NCI-H446 treated with DMSO at 0.1 percent for 48 hours (cell line): ENCODE measurements around the gene MRPL20.
"Not testable (repeated sequence)": the region's sequence is repeated elsewhere in the genome, so short reads cannot be mapped to it uniquely, and the experiment has no call there.

Experiments
- DNase-seq: peaks from one replicate; lab custom pipeline; 2025; lab: John Stamatoyannopoulos, UW

MRPL20 gene

DNA sequence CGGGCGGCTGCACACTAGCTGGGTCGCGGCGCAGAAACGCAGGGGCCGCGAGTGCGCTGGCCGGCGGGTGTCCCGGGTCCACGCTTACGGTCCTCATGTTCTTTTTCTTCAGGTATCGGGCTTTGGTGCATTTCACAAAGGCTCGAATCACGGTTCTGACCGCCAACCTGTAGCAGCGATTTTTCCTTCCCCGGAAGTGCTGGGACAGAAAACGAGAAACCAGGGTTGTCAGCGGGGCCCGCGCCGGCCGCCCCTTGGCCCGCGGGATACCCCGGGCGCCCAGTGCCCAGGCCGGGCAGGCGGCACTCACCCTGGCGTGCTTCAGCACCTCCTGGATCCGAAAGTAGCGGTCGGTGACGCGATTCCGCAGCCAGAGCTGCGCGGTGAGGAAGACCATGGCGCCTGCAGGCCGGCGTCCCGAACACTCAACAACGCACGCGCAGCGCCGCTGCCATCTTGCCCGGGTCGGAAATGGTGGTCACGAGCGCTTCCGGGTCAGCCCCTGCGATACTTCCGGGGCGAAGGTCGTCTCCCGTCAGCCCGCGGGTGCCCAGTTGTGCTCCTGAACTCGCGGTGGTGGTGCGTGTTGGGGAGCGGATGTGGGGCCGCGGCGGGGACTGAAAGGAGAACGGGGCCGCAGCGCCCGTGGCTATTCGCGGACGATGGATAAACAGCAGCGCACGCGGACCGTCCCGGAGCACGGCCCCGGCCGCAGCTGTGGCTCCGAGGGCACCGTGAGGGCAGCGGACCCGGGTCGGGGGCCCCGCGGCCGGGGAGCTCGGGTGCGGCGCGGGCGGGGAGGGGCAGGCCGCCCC is at the start of gene MRPL20:
Gene MRPL20, minus strand, starts transcription at position 473 of the 815 bp plus-strand sequence. Its CDS starts 76 bp downstream, at position 397.
- peak; percentile 83 for DNase-seq

DNA sequence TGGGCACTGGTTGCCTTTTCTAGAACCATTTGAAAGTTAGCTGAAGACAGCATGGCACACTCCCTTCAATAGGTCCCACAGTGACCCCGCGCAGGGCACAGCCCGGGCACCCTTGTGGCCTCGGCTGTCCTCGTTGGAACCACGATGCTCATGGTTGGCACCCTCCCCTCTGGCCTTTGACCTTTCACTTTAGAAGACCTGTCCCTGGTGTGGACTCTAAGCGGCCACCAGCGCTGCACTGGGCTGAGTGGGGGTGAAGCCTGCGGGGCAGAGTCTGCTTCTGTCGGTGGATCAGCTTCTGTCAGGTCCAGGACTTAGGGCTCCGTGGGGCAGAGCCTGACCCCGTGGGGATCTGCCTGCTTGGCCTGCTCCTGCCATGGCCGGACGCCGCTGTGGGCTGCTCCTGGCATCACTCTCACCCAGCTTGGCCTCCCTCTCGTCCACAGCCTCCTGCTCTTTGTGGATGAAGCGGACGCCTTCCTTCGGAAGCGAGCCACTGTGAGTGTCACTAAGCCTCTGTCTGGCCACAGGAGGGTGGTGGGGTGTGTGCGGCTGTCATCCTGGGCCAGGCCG is 49.7 kb upstream of the MRPL20 start:
- DNase-seq = not testable (repeated sequence)

GRCh38 chr1:1455934-1456333 is 48.8 kb upstream of the MRPL20 start:
- DNase-seq = not testable (repeated sequence)

DNA sequence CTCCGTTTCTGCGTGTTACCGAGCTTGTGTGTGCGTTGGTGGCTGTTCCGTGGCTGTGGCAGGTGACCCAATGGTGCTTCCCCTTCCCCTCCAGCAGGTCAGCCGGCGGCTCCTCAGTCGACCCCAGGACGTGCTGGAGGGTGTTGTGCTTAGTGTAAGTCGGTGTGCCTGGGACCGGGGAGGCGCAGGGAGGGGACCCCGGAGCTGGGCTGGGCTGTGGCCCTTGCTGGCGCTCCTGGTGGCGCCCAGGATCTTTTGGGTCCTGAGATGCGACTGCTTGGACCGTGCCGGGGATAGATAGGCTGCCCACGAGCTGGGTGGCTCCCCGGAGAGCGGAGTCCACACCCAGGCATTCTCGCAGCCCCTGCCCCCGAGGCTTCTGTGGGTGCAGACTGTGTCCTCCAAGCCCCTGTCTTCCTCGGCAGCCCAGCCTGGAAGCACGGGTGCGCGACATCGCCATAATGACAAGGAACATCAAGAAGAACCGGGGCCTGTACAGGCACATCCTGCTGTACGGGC is 48.3 kb upstream of the MRPL20 start:
- no peak for DNase-seq

- not testable (repeated sequence) for DNase-seq
Observed at GRCh38 chr1:1454286-1455056, 47.4 kb upstream of the MRPL20 start.

- no peak for DNase-seq
Observed at GRCh38 chr1:1452882-1453281, 45.8 kb upstream of the MRPL20 start.

- not testable (repeated sequence) for DNase-seq
Observed at GRCh38 chr1:1452365-1452739, 45.3 kb upstream of the MRPL20 start.

GRCh38 chr1:1451696-1452364 is 44.7 kb upstream of the MRPL20 start:
- DNase-seq = no peak

DNA sequence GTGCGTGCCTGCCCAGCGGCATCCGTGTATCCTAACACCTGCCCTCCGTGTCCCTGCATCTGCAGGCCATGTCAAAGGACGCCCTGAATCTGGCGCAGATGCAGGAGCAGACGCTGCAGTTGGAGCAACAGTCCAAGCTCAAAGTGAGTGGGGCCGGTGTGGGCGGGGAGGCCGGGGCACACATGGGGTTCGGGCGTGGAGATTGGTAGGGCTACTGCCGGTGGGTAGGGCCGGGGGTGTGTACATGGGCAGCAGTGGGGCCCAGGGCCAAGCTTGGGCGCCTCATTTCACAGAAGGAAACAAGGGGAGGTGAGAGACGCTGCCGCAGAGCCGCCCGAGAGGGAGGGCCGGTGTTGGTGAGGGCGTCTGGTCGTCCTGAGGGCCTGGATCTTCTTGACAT is 43.5 kb upstream of the MRPL20 start:
- not testable (repeated sequence) for DNase-seq

- no peak for DNase-seq
Observed at GRCh38 chr1:1449099-1449739, 42.1 kb upstream of the MRPL20 start, which contains the start of gene ATAD3C. Gene ATAD3C (plus strand): TSS chr1:1449689. CDS start chr1:1450684, 995 bp downstream.

DNA sequence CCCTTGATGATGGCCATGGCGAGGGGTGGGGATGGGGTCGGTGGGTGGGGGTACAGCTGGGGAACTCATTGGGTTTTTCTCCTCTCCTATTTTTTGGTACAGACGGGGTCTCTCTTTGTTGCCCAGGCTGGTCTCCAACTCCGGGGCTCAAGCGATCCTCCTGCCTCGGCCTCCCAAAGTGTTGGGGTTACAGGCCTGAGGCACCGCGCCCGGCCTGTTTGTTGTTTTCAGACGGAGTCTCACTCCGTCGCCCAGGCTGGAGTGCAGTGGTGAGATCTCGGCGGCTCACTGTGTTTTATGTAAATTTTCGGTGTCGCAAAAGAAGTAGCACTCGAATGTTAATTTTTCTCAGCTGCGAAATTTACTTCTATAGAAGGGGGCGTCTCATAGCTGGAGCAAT is 39.5 kb upstream of the MRPL20 start:
- DNase-seq = not testable (repeated sequence)

DNA sequence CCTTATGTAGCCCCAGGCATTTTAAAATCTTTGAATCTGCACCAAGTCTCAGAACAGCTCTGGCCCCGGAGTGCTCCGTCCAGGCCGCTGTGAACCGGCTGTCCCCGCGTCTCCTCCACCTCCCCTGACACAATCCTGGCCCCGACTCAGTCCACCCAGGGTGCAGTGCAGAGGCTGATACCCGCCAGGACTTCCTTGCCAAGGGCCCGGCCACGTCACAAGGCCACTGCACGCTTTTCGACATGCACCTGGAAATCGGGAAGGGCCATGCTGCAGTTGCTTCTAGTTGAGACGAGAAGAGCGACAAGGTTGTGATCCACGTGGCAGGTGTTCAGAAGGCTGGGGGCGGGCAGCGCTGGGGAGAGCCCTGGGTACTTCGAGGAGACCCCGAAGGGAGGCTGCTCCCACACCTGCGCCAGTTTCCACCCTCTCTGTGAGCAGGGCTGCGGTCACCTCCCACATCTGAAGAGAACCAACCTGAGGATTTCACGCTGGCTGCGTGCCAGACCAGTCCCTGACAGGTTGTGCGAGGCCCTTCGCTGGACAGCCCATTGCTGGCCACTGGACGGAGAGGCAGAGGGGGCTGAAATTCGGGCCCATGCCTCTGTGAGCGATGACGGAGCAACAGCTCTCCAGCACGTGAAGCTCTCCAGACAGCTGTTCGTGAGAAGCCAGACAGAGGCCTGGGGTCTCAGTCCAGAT is 35.1 kb upstream of the MRPL20 start:
- no peak for DNase-seq

DNA sequence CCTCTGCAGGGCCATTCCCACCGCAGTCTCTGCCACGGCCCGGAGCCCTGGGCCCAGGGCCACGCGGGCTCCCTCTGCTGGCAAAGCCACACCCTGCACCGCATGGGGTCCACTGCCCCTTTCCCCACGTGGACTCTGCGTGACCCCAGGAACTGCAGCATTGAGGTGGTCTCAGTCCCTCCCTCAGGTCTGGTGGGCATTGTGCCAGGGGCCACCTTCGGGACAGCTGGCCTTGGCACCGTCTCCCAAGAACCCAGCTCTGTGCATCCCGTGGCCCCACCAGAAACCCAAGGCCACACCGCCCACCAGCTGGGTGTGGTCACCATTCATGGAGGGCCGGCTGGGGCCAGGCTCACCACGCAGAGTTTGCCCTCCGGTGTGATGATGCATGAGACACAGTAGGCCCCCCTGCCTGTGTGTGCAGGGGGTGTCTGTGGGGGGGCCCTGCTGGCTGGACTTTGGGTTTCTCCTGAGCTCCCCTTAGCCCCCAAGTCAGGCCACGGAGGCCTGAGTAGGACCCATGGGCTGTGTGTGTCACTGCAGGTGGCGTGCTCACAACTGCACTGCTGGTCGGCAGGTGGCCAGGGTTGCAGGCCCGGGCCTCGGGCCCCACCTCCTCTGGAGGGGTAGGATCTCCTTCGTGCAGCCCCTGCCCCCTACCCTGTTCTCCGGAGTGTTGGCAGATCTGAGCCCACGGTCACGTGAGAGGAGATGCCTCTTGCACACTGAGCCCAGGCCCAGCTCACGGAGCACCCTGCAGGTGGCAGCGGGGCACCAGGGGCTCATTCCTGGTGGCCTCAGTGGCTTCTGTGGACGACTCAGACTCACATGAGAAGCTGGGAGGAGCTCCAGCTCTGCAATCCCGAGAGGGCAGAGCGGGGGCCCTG is 34.2 kb upstream of the MRPL20 start:
- DNase-seq = no peak

- no peak for DNase-seq
Observed at GRCh38 chr1:1440262-1441001, 33.3 kb upstream of the MRPL20 start.

GRCh38 chr1:1439546-1440261 is 32.6 kb upstream of the MRPL20 start:
- DNase-seq = no peak

GRCh38 chr1:1438531-1439381 is 31.7 kb upstream of the MRPL20 start:
- no peak for DNase-seq

DNA sequence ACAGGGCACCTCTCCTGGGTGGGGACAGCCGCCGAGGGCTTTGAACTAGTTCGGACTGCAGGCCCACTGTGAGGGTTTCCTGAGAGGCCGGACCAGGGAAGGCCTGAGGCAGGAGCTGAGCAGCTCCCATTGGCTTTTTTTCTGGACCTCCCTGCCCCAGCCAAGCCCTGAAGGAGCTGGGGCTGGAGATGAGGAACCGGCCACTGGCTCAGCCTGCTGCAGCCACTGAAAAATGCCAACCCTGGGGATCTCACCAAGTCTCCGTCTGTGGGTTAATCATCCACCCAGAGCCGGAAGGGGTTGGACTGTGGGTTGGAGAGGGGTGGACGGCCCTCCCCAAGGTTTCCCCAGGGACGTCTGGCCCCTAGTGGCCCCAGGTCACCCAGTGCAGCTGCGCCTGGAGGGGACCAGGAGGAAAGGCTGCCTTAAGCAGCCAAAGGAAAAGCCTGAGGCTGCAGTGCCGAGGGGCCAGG is 30.8 kb upstream of the MRPL20 start:
- DNase-seq = no peak
